GM18511 (cell line): Measurements from ENCODE around the gene NEO1.

Experiments
- ATAC-seq: cut with Tn5 transposase; IDR thresholded peaks from one replicate; pipeline ENCODE4 v1.9.1; 2021; ENCODE audit warnings: mild to moderate bottlenecking, moderate library complexity; ENCODE audit not compliant: unreplicated experiment

NEO1 gene

GRCh38 chr15:73028031-73028430 is 24.2 kb upstream of the NEO1 start:
- no peak for ATAC-seq

- ATAC-seq = no peak
Observed at GRCh38 chr15:73028831-73029451, 23.3 kb upstream of the NEO1 start.

GRCh38 chr15:73030122-73030679 is 22.1 kb upstream of the NEO1 start:
- no peak for ATAC-seq

DNA sequence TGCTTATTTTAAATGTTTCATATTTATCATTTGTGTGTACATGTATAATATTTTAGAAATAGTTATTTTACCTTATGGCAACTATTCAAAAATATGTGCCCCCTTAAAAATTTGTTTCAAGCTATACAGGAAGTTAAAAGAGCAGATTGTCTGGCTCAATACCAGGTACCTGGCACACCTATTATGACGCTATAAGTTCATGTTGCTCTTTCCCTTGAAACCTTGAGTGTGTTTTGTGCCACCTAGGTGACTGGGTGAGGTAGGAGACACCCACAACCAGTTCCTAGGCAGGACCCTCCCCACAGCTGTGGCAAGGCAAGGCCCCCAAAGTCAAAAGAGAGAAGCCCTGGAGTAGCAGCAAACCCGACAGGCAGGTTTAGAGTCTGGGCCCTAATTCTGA is 20.6 kb upstream of the NEO1 start:
- no peak for ATAC-seq

DNA sequence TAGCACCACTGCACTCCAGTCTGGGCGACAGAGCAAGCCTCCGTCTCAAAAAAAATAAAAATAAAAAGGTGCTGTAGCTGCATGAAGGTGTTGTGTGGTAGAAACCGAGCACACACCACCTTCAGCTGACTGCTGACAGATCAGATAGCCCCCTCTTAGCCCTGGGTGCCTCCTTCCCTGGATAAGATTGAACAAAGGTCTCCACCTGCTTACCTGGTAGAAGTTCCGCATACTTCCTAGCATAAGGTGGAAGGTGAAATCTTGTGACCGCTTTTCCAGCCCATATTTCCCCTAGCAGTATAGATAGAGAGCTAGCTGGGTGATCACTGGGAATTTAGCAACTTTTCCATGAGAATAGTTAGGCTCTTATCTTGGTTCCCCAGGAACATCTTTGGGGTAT is 18.7 kb upstream of the NEO1 start:
- no peak for ATAC-seq

DNA sequence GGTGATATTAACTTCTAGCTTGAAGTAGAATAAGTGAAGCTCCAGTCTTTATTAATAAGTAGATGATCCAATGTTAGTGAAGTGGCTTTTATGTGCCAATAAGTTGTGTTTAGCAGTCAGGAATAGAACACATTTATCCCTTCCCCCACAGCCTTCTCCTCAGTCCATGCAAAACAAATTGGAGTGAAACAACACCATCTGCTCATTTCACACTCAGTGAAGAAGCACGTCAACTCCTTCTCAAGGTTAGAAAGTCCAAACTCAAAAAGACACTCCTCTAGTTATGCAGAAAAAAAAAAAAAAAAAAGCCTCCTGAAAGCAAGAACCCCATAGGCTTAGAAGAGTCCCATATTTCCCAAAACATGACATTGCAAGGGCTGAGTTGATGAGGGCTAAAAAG is 18.0 kb upstream of the NEO1 start:
- ATAC-seq = no peak

DNA sequence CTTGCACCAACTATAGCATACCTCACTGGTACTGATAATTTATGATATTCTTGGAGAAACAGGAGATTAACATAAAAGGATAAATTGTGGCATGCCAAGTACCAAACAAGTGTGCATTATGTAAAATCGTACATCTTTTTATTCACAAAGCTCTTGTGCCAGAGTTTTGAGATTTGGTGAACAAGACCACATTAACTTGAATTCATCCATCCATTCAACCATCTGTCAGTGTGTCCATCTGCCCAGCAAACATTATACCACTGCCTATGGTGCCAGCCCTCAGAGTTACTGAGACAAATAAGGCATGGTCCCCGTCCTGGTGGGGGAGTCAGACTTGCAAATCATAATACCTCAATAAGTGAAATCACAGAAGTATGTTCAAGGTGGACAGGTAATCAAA is 17.0 kb upstream of the NEO1 start:
- ATAC-seq = no peak

DNA sequence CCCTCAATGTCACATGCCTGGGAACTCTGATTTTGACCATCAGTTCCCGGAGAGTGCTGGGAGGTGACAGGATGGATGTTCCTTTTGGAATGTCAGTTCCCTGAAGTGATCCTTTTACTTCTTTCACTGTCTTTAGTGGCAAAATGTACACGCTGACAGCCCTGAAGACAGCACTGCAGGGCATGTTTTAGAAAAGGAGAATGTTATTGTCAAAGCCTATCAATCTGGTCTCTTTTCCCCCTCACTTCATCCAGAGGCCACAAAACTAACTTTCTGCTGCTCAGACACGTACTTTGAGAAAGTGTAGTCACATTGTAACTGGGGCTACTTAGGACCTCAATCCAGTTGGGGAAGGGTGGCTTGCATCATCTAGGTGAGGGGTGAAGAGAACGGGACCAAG is 14.0 kb upstream of the NEO1 start:
- ATAC-seq = no peak

DNA sequence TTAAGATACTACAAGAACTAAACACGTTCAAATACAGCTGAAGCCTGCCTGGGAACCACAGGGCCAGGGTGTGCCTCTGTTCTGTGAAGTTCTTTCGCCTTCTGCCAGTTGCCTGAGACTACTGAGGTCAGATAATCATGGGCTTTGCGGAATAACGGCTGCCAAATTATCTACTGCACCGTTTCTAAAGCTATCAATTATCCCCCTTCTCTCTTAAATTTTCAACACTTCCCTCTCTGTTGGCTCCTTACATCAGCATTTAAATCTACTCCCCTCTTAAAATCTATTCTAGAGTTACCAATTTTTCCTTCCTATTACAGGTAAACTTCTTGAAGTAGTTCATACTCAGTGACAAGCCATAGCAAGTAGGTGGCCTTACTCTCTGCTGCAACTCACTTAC is 6.2 kb upstream of the NEO1 start:
- no peak for ATAC-seq

DNA sequence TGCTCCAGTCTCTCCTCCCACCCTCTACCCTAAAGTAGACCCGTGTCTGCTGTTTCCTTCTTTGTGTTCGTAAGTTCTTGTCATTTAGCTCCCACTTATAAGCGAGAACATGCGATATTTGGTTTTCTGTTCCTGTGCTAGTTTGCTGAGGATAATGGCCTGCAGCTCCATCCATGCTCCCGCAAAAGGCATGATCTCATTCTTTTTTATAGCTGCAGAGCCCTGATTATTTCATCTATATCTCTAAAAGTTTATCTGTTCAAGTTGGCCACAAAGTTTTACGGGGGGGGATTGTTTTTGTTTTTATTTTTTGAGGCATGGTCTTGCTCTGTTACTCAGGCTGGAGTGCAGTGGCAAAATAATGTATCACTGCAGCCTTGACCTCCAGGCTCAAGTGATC is 4.4 kb upstream of the NEO1 start:
- ATAC-seq = no peak

- ATAC-seq = no peak
Observed at GRCh38 chr15:73048624-73049295, 3.5 kb upstream of the NEO1 start.

GRCh38 chr15:73049564-73050215 is 2.6 kb upstream of the NEO1 start:
- no peak for ATAC-seq

DNA sequence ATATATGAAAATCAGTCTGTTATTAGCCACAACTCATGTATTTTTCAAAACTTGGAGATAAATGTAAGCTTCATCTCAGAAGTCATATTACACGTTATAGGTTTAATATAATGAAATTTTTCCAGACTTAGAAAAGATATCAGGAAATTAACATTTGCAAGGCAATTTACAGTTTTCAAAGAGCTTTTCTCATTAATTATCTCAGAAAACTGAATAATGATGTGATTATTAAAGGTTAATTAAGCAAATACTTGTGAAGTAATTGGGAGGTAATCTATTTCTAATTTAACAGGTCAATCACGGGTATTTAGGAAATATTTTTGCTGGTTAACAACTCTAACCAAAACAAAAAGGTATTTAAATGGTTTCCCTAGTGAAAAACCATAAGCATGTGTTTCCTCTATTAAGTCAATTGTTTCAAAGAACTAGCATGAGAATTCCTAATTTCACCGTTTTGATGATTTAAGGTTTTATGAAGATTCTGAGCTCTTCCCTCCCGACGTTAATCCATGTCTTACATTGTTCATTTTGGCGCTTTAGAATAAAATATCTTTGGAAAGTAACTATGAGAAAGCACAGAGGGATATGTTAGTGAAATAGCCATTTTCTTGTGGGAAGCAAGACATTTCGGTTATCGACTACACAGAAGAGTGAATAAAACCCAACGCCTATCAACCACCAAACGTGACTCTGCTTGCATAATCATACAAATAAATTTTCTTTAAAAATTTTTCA is 1.5 kb upstream of the NEO1 start:
- no peak for ATAC-seq

GRCh38 chr15:73051391-73051806 is 864 bp upstream of the NEO1 start:
- ATAC-seq = no peak

DNA sequence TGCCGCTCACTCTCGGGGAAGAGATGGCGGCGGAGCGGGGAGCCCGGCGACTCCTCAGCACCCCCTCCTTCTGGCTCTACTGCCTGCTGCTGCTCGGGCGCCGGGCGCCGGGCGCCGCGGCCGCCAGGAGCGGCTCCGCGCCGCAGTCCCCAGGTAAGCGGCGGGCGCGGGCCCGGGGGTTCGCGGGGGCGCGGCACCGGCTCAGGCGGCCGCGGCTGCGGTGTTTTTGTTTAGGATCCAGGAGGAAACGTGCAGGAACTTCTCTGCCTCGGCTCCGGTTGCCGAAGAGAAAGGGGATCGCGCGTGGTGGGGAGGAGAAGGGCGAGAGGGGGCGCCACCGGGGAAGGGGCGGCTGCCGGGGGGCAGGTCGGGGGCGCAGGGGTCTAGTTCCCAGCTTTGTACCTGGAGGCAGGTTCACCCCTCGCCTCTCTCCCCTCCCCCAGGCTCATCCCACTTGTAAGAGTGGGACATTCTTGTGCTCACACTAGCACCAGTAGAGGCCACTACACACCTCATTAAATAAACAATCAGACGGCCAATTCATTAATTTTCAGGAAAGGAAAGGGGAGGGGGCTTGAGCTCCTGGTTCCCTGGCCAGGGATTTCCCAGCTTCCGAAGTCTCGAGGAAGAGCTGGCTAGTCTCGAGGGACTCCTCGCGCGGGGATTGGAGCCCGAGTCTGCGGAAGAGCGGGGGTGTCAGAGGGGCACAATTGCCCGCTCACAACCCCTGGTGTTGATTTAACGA is 562 bp downstream of the NEO1 start:
- ATAC-seq = no peak

DNA sequence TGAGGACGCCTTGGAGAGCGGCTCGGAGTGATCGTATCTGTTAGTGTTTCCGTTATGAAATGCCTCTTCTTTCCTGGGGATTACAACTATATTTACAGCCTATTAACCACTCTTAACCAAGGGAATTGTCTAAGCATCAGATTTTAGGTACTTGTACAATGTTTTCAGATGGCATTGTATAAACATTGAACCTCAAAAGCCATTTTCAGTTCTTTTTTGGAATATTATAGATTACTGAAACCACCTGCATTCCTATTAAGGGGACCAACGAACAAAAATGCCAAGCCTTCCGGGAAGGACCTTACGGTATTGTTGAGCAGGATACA is 1.1 kb downstream of the NEO1 start:
- ATAC-seq = no peak

DNA sequence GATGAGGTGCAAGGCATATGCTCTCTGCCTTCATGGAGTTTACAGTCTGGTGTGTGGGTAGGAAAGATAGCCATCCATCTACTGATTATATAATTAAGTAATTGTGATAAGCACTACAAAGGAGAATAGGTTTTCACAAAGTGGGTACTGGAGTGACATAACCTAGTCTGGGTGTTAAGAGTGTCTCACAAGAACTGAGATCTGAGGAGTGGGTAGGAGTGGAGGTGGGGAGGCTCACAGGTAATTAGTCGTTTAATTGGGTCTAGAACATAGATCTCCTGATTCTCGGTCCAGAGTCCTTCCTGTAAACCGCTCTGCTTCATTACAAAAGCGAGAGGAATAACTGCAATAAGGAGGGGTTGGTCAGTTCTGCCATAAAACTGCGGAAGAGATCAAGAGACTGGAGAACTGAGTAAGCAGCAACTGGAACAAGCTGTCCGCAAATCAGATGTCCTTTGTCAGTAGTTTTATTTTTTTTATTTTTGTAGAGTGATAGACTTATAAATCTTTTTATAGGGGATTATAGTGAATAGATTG is 2.2 kb downstream of the NEO1 start:
- ATAC-seq = no peak

DNA sequence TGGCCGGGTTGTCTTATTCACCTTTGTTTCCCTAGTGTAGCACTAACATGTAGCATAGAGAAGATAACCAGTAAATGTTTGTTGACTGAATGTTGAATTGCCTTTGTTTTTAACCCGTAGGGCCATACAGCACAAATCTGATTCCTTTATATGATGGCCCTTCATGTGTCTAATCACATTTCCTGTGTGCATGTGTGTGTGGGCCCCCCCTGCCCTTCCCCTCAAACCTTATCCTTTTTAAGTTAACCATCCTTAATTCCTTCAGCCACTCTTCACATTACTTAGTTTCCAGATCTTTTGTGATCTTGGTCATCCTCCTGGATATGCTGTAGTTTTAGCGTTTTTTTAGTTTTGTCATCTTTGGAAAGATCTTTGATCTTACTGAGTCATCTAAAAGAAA is 4.2 kb downstream of the NEO1 start:
- ATAC-seq = no peak

DNA sequence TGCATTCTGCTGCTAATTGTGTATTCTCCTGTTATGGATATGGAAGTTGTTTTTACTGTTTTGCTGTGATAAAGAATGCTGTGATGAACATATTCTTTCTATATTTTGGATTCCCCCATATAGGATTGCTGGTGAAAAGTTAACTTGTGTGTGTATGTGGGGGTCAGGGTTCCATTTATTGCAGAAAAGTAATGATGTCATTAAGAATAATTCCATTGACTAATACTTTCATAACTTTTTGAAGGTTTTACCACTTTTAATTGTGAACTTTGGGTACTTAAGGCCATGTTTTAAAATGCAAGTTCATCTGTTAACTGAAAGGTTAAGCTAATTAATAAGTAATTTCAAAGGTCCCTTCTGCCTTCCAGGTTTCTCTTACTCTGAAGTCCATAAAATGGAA is 6.2 kb downstream of the NEO1 start:
- ATAC-seq = no peak

DNA sequence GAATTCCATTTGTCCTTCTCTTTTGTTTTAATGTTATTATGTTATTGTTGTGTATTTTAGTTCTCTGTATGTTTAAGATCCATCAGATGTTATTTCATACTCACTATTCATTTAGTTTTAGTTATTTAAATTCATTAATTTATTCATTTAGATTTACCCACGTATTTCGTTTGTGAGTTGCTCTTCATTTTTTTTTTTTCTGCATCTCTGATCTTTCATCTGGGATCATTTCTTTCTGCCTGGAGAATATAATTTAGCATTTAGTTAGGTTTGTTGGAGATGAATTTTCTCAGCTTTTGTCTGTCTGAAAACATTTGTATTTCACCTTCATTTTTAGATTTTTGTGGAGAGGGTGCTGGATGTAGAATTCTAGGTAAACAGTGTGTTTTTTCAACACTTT is 12.9 kb downstream of the NEO1 start:
- no peak for ATAC-seq

DNA sequence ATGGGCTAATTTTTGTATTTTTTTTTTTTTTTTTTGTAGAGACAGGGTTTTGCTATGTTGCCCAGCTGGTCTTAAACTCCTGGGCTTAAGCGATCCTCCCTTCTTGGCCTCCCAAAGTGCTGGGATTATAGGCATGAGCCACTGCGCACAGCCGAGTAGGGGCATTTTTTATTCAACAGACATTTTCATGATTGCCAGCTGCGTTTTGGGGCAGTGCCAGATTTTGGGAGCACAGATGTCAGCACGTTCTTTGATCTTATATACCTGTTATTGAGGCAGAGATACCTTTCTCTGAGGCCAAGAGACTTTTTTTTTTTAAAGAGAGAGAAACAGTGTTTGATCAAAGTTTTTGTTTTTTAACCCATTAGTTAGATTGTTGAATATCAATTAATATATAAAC is 16.8 kb downstream of the NEO1 start:
- ATAC-seq = no peak
